T-helper 2 cell treated with Interferon-gamma antibody and Interleukin-4, amounts not matched to agents 5 μg/mL and 100 μg/mL, for 36 hours (primary cell): ENCODE measurements around the gene NKAIN2.
"Not testable (repeated sequence)": the region's sequence is repeated elsewhere in the genome, so short reads cannot be mapped to it uniquely, and the experiment has no call there.

Experiments
- DNase-seq: peaks from one replicate; pipeline ENCODE4 v3.0.0; 2021; ENCODE audit warnings: low spot score
- H3K27ac Mint-ChIP-seq: one replicate; pipeline ENCODE4 v1.8.0; 2021; ENCODE audit warnings: mild to moderate bottlenecking, mixed read lengths
- H3K27me3 Mint-ChIP-seq: one replicate; pipeline ENCODE4 v1.8.0; 2021; ENCODE audit warnings: low read depth, mixed read lengths
- H3K36me3 Mint-ChIP-seq: one replicate; pipeline ENCODE4 v1.8.0; 2021; ENCODE audit warnings: low read depth, mixed read lengths
- H3K4me1 Mint-ChIP-seq: one replicate; pipeline ENCODE4 v1.8.0; 2021; ENCODE audit warnings: low read depth, mixed read lengths
- H3K4me3 Mint-ChIP-seq: one replicate; pipeline ENCODE4 v1.8.0; 2022; ENCODE audit warnings: mild to moderate bottlenecking, moderate library complexity, mixed read lengths
- H3K9me3 Mint-ChIP-seq: one replicate; pipeline ENCODE4 v1.8.0; 2021; ENCODE audit warnings: mixed read lengths

The NKAIN2 gene

GRCh38 chr6:123888771-123889513, 85.3 kb downstream of the NKAIN2 start:
- Mint-ChIP-seq H3K9me3 (peaks cover 6% of the 10 kb centered on the region), H3K27ac (no peak overlapping the region), H3K4me1 (no peaks in the 10 kb centered on the region), H3K36me3 (no peaks in the 10 kb centered on the region), H3K4me3 (no peak overlapping the region), H3K27me3 (no peaks in the 10 kb centered on the region)
- DNase-seq: no peak

GRCh38 chr6:123895346-123895745, 91.7 kb downstream of the NKAIN2 start:
- Mint-ChIP-seq H3K9me3 (peaks cover 6% of the 10 kb centered on the region), H3K4me3 (no peak overlapping the region), H3K27me3 (no peaks in the 10 kb centered on the region), H3K36me3 (no peaks in the 10 kb centered on the region), H3K4me1 (no peaks in the 10 kb centered on the region), H3K27ac (no peak overlapping the region)
- DNase-seq: no peak

GRCh38 chr6:123895806-123896205, 92.1 kb downstream of the NKAIN2 start:
- Mint-ChIP-seq H3K4me1 (no peaks in the 10 kb centered on the region), H3K4me3 (no peak overlapping the region), H3K36me3 (no peaks in the 10 kb centered on the region), H3K9me3 (peaks cover 5% of the 10 kb centered on the region), H3K27me3 (no peaks in the 10 kb centered on the region), H3K27ac (no peak overlapping the region)
- DNase-seq: no peak

- H3K9me3 Mint-ChIP-seq: peaks cover under 1% of the 10 kb centered on the region
- DNase-seq: no peak
Observed at GRCh38 chr6:123896869-123897268, 93.2 kb downstream of the NKAIN2 start.

GRCh38 chr6:123897965-123898364, 94.3 kb downstream of the NKAIN2 start:
- Mint-ChIP-seq H3K36me3 (no peaks in the 10 kb centered on the region), H3K4me3 (no peak overlapping the region), H3K27me3 (no peaks in the 10 kb centered on the region), H3K4me1 (no peaks in the 10 kb centered on the region), H3K27ac (no peak overlapping the region), H3K9me3 (peaks cover 3% of the 10 kb centered on the region)
- no peak for DNase-seq

More at GRCh38 chr6:123896869-123897268, 93.2 kb downstream of the NKAIN2 start:
- H3K36me3 Mint-ChIP-seq: no peaks in the 10 kb centered on the region
- no peak overlapping the region for H3K4me3 Mint-ChIP-seq
- H3K27me3 Mint-ChIP-seq: no peaks in the 10 kb centered on the region
- H3K4me1 Mint-ChIP-seq: no peaks in the 10 kb centered on the region
- H3K27ac Mint-ChIP-seq: no peak overlapping the region

- H3K4me1 Mint-ChIP-seq: no peaks in the 10 kb centered on the region
- no peaks in the 10 kb centered on the region for H3K36me3 Mint-ChIP-seq
- no peak for DNase-seq
- H3K4me3 Mint-ChIP-seq: no peak overlapping the region
- no peaks in the 10 kb centered on the region for H3K27me3 Mint-ChIP-seq
- peaks cover 3% of the 10 kb centered on the region for H3K9me3 Mint-ChIP-seq
- no peak overlapping the region for H3K27ac Mint-ChIP-seq
Observed at GRCh38 chr6:123898665-123899064, 95.0 kb downstream of the NKAIN2 start.

GRCh38 chr6:123899745-123900144, 96.1 kb downstream of the NKAIN2 start:
- Mint-ChIP-seq H3K4me3 (no peak overlapping the region), H3K27ac (no peak overlapping the region), H3K36me3 (no peaks in the 10 kb centered on the region), H3K27me3 (no peaks in the 10 kb centered on the region), H3K4me1 (no peaks in the 10 kb centered on the region), H3K9me3 (peaks cover 3% of the 10 kb centered on the region)
- no peak for DNase-seq

GRCh38 chr6:123901436-123901835, 97.8 kb downstream of the NKAIN2 start:
- peaks cover 3% of the 10 kb centered on the region for H3K9me3 Mint-ChIP-seq
- no peaks in the 10 kb centered on the region for H3K4me1 Mint-ChIP-seq
- no peaks in the 10 kb centered on the region for H3K36me3 Mint-ChIP-seq
- H3K27ac Mint-ChIP-seq: no peak overlapping the region
- H3K27me3 Mint-ChIP-seq: no peaks in the 10 kb centered on the region
- DNase-seq: no peak
- H3K4me3 Mint-ChIP-seq: no peak overlapping the region

- Mint-ChIP-seq H3K9me3 (peaks cover 3% of the 10 kb centered on the region), H3K27ac (no peak overlapping the region), H3K4me3 (no peak overlapping the region), H3K27me3 (no peaks in the 10 kb centered on the region), H3K36me3 (no peaks in the 10 kb centered on the region), H3K4me1 (no peaks in the 10 kb centered on the region)
- DNase-seq: no peak
Observed at GRCh38 chr6:123902738-123903313, 99.2 kb downstream of the NKAIN2 start.

- Mint-ChIP-seq H3K27ac (no peak overlapping the region), H3K4me3 (no peak overlapping the region), H3K36me3 (no peaks in the 10 kb centered on the region), H3K4me1 (no peaks in the 10 kb centered on the region), H3K27me3 (no peaks in the 10 kb centered on the region), H3K9me3 (peaks cover 3% of the 10 kb centered on the region)
- DNase-seq: no peak
Observed at GRCh38 chr6:123904228-123904627, 100.6 kb downstream of the NKAIN2 start.

GRCh38 chr6:123908797-123909196, 105.1 kb downstream of the NKAIN2 start:
- H3K9me3 Mint-ChIP-seq: no peaks in the 10 kb centered on the region

GRCh38 chr6:123909989-123910388, 106.3 kb downstream of the NKAIN2 start:
- Mint-ChIP-seq H3K4me1 (no peaks in the 10 kb centered on the region), H3K4me3 (no peak overlapping the region), H3K27ac (no peak overlapping the region), H3K36me3 (no peaks in the 10 kb centered on the region), H3K27me3 (no peaks in the 10 kb centered on the region), H3K9me3 (no peaks in the 10 kb centered on the region)
- DNase-seq: no peak

More at GRCh38 chr6:123908797-123909196, 105.1 kb downstream of the NKAIN2 start:
- H3K27ac Mint-ChIP-seq: no peak overlapping the region
- no peaks in the 10 kb centered on the region for H3K36me3 Mint-ChIP-seq
- H3K4me3 Mint-ChIP-seq: no peak overlapping the region
- no peaks in the 10 kb centered on the region for H3K4me1 Mint-ChIP-seq
- DNase-seq: no peak
- H3K27me3 Mint-ChIP-seq: no peaks in the 10 kb centered on the region

GRCh38 chr6:123913863-123914262, 110.2 kb downstream of the NKAIN2 start:
- Mint-ChIP-seq H3K9me3 (no peaks in the 10 kb centered on the region), H3K27me3 (no peaks in the 10 kb centered on the region), H3K36me3 (no peaks in the 10 kb centered on the region), H3K27ac (no peak overlapping the region), H3K4me3 (no peak overlapping the region), H3K4me1 (no peaks in the 10 kb centered on the region)
- DNase-seq: no peak

GRCh38 chr6:123923379-123923778, 119.7 kb downstream of the NKAIN2 start:
- not testable (repeated sequence) for H3K36me3 Mint-ChIP-seq, H3K27me3 Mint-ChIP-seq, H3K9me3 Mint-ChIP-seq, H3K4me3 Mint-ChIP-seq, H3K4me1 Mint-ChIP-seq, H3K27ac Mint-ChIP-seq, DNase-seq

- Mint-ChIP-seq H3K4me1 (no peaks in the 10 kb centered on the region), H3K27ac (no peak overlapping the region), H3K9me3 (peaks cover 7% of the 10 kb centered on the region), H3K36me3 (no peaks in the 10 kb centered on the region), H3K27me3 (no peaks in the 10 kb centered on the region), H3K4me3 (no peak overlapping the region)
- no peak for DNase-seq
Observed at GRCh38 chr6:123925350-123925749, 121.7 kb downstream of the NKAIN2 start.
